NCI-H748 treated with DMSO at 0.1 percent for 48 hours (cell line): ENCODE data around the gene WFDC10B.
"Not testable (repeated sequence)": the region's sequence is repeated elsewhere in the genome, so short reads cannot be mapped to it uniquely, and the experiment has no call there.

Source experiments
- DNase-seq: peaks from one replicate; lab custom pipeline; 2025; lab: John Stamatoyannopoulos, UW

The WFDC10B gene

GRCh38 chr20:45704969-45705637 lies at the start of gene WFDC10B:
Gene WFDC10B, minus strand, starts transcription at chr20:45705019. Its CDS starts 19,027 bp downstream, at chr20:45685992.
- no peak for DNase-seq

GRCh38 chr20:45752746-45753145 lies 47.9 kb upstream of the WFDC10B start:
- DNase-seq: no peak

- no peak for DNase-seq
Measured at GRCh38 chr20:45751721-45752120, 46.9 kb upstream of the WFDC10B start.

DNA sequence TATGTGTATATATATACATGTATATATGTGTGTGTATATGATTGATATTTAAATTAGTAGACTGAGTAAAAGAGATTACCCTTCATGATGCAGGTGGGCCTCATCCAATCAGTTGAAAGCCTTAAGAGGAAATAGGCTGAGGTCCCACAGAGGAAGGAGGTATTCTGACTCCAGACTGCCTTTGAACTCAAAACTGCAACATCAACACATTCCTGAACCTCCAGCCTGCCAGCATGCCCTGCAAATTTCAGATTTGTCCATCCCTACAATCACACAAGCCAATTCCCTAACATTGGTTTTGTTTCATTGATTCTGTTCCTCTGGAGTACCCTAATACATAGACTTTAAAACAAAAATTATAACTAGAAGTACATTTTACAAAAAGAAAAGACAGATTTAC lies 40.2 kb upstream of the WFDC10B start:
- no peak for DNase-seq

GRCh38 chr20:45742596-45742995 lies 37.8 kb upstream of the WFDC10B start:
- DNase-seq: no peak

DNA sequence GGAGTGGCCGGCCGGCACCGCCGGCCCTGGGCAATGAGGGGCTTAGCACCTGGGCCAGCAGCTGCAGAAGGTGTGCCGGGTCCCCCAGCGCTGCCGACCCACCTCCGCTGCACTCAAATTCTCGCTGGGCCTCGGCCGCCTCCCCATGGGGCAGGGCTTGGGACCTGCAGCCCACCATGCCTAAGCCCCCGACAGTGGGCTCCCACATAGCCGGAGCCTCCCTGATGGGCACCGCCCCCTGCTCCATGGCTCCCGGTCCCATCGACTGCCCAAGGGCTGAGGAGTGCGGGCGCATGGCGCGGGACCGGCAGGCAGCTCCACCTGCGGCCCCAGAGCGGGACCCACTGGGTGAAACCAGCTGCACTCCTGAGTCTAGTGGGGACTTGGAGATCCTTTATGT lies 31.2 kb upstream of the WFDC10B start:
- no peak for DNase-seq

GRCh38 chr20:45735552-45735951 lies 30.7 kb upstream of the WFDC10B start:
- no peak for DNase-seq

DNA sequence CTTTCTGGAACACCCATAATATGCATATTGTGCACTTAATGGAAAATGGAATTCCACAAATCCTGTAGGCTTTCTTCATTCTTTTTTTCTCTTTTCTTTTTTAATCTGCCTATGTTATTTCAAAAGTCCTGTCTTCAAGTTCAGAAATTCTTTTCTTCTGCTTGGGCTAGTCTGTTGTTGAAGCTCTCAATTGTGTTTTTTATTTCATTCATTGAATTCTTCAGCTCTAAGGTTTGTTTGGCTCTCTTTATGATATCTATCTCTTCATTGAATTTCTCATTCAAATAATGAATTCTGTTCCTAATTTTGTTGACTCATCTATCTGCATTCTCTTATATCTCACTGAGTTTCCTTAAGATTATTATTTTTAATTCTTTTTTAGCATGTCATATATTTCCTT lies 27.4 kb upstream of the WFDC10B start:
- DNase-seq: no peak

GRCh38 chr20:45727044-45727443 lies 22.2 kb upstream of the WFDC10B start:
- DNase-seq: no peak

DNA sequence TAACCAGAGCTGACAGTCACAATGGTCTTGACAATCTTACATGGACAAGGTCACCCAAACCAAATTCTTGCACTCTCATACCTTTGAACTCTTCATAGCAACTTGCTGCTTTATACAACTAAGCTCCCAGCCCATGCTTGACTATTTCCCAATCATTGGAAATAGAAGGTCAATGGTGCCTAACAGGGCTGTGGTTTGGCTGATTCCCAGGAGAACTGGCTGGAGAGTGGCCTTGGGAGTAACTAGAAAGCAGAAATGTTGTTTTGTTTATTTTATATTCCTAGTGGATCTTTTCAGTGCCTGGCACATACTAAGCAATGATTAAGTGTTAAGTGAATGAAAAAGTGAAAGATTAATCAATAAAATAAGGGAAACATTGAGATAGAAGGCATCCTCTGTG lies 20.3 kb upstream of the WFDC10B start:
- DNase-seq: no peak

DNA sequence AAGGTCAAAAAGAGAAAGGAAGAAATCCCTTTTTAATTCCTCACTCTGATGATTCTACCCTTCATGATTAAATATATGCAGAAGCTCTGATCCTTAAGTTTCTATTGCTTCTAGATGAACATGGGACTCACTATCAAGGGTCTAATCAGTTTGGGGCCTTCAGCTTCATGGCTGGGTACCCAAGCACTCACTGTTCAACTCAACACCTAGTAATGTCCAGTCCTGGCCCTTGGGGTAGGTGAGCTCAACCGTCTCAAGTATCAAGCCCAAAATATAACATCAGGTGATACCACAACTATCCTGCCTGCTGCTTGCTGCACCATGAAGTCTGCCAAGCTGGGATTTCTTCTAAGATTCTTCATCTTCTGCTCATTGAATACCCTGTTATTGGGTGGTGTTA lies 17.2 kb upstream of the WFDC10B start, which contains the start of gene SPINT4:
TSS of gene SPINT4 (plus strand) at position 301 of the 400 bp plus-strand sequence. CDS start at position 322, 21 bp downstream.
- DNase-seq: no peak

- DNase-seq: not testable (repeated sequence)
Measured at GRCh38 chr20:45716141-45716688, 11.4 kb upstream of the WFDC10B start.

- DNase-seq: no peak
Measured at GRCh38 chr20:45701873-45702272, 2.9 kb downstream of the WFDC10B start, which contains the start of gene WFDC13. Gene WFDC13, plus strand, starts transcription at chr20:45702038. Its CDS starts 86 bp downstream, at chr20:45702124.

DNA sequence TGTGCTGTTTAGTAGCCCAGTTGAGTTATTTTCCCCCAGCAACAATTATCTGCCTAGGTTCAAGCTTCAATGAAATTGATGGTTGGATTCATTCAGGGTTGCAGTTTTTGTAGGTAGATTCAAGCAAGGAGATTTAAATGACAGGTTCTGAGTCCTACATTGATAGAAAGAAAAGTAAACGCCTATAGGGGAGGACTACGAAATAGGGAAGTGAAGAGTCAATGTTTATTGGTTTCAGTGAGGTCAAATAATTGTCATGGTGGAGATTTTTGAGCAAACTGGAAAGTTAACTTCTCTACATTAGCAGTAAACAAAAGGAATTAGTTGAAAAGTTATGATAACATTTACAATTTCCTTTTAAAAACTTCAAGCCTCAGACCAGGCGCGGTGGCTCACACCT lies 3.7 kb downstream of the WFDC10B start:
- no peak for DNase-seq

- DNase-seq: no peak
Measured at GRCh38 chr20:45695496-45695895, 9.3 kb downstream of the WFDC10B start.

- not testable (repeated sequence) for DNase-seq
Measured at GRCh38 chr20:45693346-45693745, 11.5 kb downstream of the WFDC10B start.

DNA sequence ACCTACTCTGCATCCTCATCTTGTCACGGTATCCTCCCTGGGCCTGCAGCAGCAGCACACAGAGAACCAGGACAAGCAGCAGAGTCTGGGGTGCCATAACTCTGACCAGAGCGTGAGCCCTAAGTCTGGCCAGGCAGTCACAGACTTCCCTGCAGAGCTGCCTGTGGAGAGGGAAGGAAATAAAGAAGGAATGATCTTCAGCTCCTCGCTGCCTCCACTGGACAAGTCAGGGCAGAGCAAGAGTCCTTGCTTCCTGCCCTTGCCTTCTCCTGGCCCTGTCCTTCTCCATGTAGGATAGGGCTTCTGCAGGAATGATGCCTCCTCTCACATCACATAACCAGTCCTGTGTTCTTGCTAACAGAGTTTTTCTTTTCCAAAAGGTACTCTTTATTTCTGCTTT lies 18.9 kb downstream of the WFDC10B start:
- DNase-seq: no peak

DNA sequence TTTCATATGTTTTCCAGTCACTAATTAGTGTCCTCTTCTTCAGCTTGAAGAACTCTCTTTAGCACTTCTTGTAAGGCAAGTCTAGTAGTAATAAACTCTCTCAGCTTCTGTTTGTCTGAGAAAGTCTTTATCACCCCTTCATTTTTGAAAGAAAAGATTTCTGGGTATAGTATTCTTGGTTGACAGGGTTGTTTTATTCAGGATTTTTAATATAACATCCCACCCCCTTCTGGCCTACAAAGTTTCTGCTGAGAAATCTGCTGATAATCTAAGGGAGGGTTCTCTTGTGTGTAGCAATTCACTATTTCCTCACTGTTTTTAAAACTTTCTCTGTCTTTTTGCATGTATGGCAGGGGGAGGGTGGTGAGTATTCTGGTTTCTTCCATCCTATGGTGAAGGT lies 25.2 kb downstream of the WFDC10B start:
- DNase-seq: no peak

DNA sequence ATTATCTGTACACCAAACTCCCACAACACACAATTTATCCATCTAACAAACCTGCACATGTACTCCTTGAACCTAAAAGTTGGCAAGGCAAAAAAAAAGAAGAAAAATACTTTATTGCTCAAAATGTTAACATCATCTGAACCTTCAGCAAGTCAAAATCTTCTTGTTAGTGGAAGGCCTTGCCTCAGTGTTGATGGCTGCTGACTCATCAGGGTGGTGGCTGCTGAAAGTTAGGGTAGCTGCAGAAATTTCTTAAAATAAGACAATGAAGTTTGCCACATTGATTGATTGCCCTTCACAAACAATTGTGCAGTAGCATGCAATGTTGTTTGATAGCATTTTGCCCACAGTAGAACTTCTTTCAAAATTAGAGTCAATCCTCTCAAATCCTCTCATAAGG lies 32.1 kb downstream of the WFDC10B start:
- DNase-seq: no peak

- DNase-seq: no peak
Measured at GRCh38 chr20:45670139-45670538, 34.7 kb downstream of the WFDC10B start, which contains the start of gene WFDC11. Gene WFDC11, minus strand, starts transcription at chr20:45670239. Its CDS starts 19,639 bp downstream, at chr20:45650600.

- not testable (repeated sequence) for DNase-seq
Measured at GRCh38 chr20:45657038-45657437, 47.8 kb downstream of the WFDC10B start.

DNA sequence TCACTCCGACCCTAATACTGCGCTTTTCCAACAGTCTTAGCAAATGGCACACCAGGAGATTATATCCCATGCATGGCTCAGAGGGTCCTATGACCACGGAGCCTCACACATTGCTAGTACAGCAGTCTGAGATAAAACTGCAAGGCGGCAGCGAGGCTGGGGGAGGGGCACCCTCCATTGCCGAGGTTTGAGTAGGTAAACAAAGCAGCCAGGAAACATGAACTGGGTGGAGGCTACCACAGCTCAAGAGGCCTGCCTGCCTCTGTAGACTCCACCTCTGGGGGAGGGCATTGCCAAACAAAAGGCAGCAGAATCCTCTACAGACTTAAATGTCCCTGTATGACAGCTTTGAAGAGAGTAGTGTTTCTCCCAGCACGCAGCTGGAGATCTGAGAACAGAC lies 53.1 kb downstream of the WFDC10B start:
- not testable (repeated sequence) for DNase-seq

DNA sequence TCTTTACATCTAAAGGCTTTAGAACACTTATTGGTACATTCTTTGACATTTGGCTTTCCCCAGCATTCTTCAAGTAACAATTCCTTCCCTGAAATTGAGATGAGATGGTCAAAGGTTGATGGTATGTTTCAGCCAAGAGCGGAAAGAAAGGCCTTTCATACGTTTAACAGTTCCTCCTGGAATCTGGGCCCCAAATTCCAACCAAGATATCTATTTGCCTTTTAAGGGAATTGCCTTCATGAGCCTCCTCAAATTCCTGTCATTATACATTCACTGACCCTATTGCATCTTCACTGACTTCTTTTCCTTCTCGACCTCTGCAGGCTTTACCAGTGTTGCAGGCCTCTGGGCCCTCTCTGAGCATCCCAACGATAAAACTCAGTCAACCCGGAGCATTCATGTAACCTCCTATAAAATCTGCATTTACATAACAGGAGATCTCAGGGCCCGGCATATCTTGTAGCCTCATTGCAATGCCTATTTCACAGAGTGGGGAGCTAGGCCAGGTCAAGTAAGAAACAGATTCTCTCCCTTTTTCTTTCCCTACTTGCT lies 55.4 kb downstream of the WFDC10B start:
- DNase-seq: no peak
